22Rv1 (cell line): Measurements from ENCODE around the gene ZNF316.

Experiments
- CTCF ChIP-seq: fragments of 450-650 bp; IDR thresholded peaks from 2 replicates; pipeline ENCODE4 v1.5.1; 2017; ENCODE audit warnings: mild to moderate bottlenecking
- ZFX ChIP-seq: fragments of 450-650 bp; IDR thresholded peaks from 2 replicates; pipeline ENCODE4 v1.6.1; 2017; ENCODE audit warnings: antibody characterized with exemption, borderline replicate concordance

GRCh38 chr7:6639032-6639431, 1.9 kb downstream of the ZNF316 start:
- TF ChIP-seq CTCF = no peak
- TF ChIP-seq ZFX = no peak
